GM18951 (cell line): ENCODE measurements around the gene MAP1LC3A.

Source experiments
- POLR2A ChIP-seq: IDR thresholded peaks from 4 replicates; pipeline ENCODE4 v1.6.1; 2011; ENCODE audit warnings: mild to moderate bottlenecking; ENCODE audit not compliant: insufficient read length, insufficient read depth; ENCODE audit errors: extremely low read depth
- in situ Hi-C: fragments of 300-500 bp; cut with MboI; formaldehyde crosslinking; loops from one replicate; pipeline ENCODE4 v1.12.0; 2022; ENCODE audit warnings: low sequenced_read_pairs, mixed read lengths, inconsistent platforms; ENCODE audit not compliant: unreplicated experiment

Gene MAP1LC3A

GRCh38 chr20:34566978-34567891 is 8.7 kb downstream of the MAP1LC3A start:
- no peak for TF ChIP-seq POLR2A
- in situ Hi-C loops, result no loop called here

GRCh38 chr20:34567892-34568865 is 9.7 kb downstream of the MAP1LC3A start:
- TF ChIP-seq POLR2A, result no peak
- in situ Hi-C loops, result no loop called here

- in situ Hi-C loops, result no loop called here
These were observed 11.1 kb downstream of the MAP1LC3A start for GRCh38 chr20:34569598-34569997.

GRCh38 chr20:34570859-34571306 is 12.4 kb downstream of the MAP1LC3A start:
- in situ Hi-C loops, result no loop called here
- TF ChIP-seq POLR2A, result no peak

More at GRCh38 chr20:34569598-34569997, 11.1 kb downstream of the MAP1LC3A start:
- no peak for TF ChIP-seq POLR2A

- TF ChIP-seq POLR2A, result no peak
- in situ Hi-C loops, result no loop called here
These were observed 13.2 kb downstream of the MAP1LC3A start for GRCh38 chr20:34571753-34572152.

GRCh38 chr20:34573541-34574300 is 15.2 kb downstream of the MAP1LC3A start:
- in situ Hi-C loops, result no loop called here
- no peak for TF ChIP-seq POLR2A

GRCh38 chr20:34574426-34574825 is 15.9 kb downstream of the MAP1LC3A start:
- in situ Hi-C loops, result no loop called here
- TF ChIP-seq POLR2A, result no peak

- TF ChIP-seq POLR2A, result no peak
- in situ Hi-C loops, result no loop called here
These were observed 16.3 kb downstream of the MAP1LC3A start for GRCh38 chr20:34574861-34575260.

- TF ChIP-seq POLR2A, result no peak
- in situ Hi-C loops, result no loop called here
These were observed 16.8 kb downstream of the MAP1LC3A start for GRCh38 chr20:34575271-34575670.

- in situ Hi-C loops, result no loop called here
- TF ChIP-seq POLR2A, result no peak
These were observed 17.2 kb downstream of the MAP1LC3A start for GRCh38 chr20:34575756-34576155.

- in situ Hi-C loops, result no loop called here
- TF ChIP-seq POLR2A, result no peak
These were observed 18.5 kb downstream of the MAP1LC3A start for GRCh38 chr20:34577061-34577460.

GRCh38 chr20:34578025-34578424 is 19.5 kb downstream of the MAP1LC3A start:
- in situ Hi-C loops, result no loop called here
- TF ChIP-seq POLR2A, result no peak
